Stimulated activated CD4-positive, alpha-beta T cell treated with anti-CD3 and anti-CD28 coated beads, Interleukin-12 subunit alpha, Interleukin-12 subunit beta, amount 100 ng/mL, for 48 hours (primary cell): Measurements from ENCODE around the gene GPR68.
A peak's percentile ranks its signal among the peaks of the same experiment; 100 is the strongest.

ENCODE experiments used
- DNase-seq, 3 donors: peaks; one replicate each; pipeline ENCODE4 v3.0.0-alpha.2; 2020; ENCODE audit warnings: low read depth in 2 of 3, low spot score in 1 of 3

The GPR68 gene

GRCh38 chr14:91244501-91244901 lies at the start of gene GPR68:
TSS of gene GPR68 (minus strand) at chr14:91244704. CDS start at chr14:91235050, 9,654 bp downstream.
- no peak for DNase-seq

- no peak for DNase-seq
Observed at GRCh38 chr14:91294153-91294552, 49.6 kb upstream of the GPR68 start.

GRCh38 chr14:91293281-91293680 lies 48.8 kb upstream of the GPR68 start:
- no peak for DNase-seq

GRCh38 chr14:91292491-91292890 lies 48.0 kb upstream of the GPR68 start:
- DNase-seq, result no peak

GRCh38 chr14:91291786-91292405 lies 47.4 kb upstream of the GPR68 start:
- DNase-seq, result no peak

GRCh38 chr14:91290986-91291385 lies 46.5 kb upstream of the GPR68 start:
- no peak for DNase-seq

- DNase-seq, result no peak
Observed at GRCh38 chr14:91289464-91289863, 45.0 kb upstream of the GPR68 start.

GRCh38 chr14:91288876-91289275 lies 44.4 kb upstream of the GPR68 start:
- no peak for DNase-seq

- DNase-seq, result peak; percentile 59 to 89 (median 73)
Observed at GRCh38 chr14:91286530-91286937, 42.0 kb upstream of the GPR68 start.

GRCh38 chr14:91284791-91285548 lies 40.5 kb upstream of the GPR68 start:
- DNase-seq, result no peak

- DNase-seq, result no peak
Observed at GRCh38 chr14:91284146-91284790, 39.8 kb upstream of the GPR68 start.

GRCh38 chr14:91283666-91284065 lies 39.2 kb upstream of the GPR68 start:
- no peak for DNase-seq

GRCh38 chr14:91282954-91283645 lies 38.6 kb upstream of the GPR68 start:
- DNase-seq, result no peak

- no peak for DNase-seq
Observed at GRCh38 chr14:91281346-91281745, 36.8 kb upstream of the GPR68 start.

- DNase-seq, result no peak
Observed at GRCh38 chr14:91280129-91280528, 35.6 kb upstream of the GPR68 start.

GRCh38 chr14:91279354-91279753 lies 34.9 kb upstream of the GPR68 start:
- no peak for DNase-seq

GRCh38 chr14:91278383-91278715 lies 33.8 kb upstream of the GPR68 start:
- no peak for DNase-seq

- no peak for DNase-seq
Observed at GRCh38 chr14:91277546-91278382, 33.3 kb upstream of the GPR68 start.

- DNase-seq, result no peak
Observed at GRCh38 chr14:91274796-91275195, 30.3 kb upstream of the GPR68 start.

GRCh38 chr14:91273885-91274273 lies 29.4 kb upstream of the GPR68 start:
- no peak for DNase-seq
